Endometrial microvascular endothelial cells (primary cell): Measurements from ENCODE around the gene PPP1CC. TPM values are rescaled to one million over a fixed set of nuclear protein-coding genes. Genes with fewer than 3 reads are reported as not detected.

ENCODE experiments used
- in situ Hi-C: cut with HindIII; loops from 2 replicates; pipeline ENCODE4 v1.10.0; 2017; ENCODE audit warnings: low sequenced_read_pairs, low pct_unique_long_range_greater_than_20kb; ENCODE audit errors: inconsistent ontology term
- total RNA-seq: library from RNA; depleted of rRNA; stranded (reverse); fragments of >200 nt; gene quantifications from one replicate; pipeline ENCODE4 v1.2.3, GENCODE V29; 2015; ENCODE audit errors: inconsistent ontology term

PPP1CC gene
- total RNA-seq, 1 donor from 2014 or later, result 203 TPM

DNA sequence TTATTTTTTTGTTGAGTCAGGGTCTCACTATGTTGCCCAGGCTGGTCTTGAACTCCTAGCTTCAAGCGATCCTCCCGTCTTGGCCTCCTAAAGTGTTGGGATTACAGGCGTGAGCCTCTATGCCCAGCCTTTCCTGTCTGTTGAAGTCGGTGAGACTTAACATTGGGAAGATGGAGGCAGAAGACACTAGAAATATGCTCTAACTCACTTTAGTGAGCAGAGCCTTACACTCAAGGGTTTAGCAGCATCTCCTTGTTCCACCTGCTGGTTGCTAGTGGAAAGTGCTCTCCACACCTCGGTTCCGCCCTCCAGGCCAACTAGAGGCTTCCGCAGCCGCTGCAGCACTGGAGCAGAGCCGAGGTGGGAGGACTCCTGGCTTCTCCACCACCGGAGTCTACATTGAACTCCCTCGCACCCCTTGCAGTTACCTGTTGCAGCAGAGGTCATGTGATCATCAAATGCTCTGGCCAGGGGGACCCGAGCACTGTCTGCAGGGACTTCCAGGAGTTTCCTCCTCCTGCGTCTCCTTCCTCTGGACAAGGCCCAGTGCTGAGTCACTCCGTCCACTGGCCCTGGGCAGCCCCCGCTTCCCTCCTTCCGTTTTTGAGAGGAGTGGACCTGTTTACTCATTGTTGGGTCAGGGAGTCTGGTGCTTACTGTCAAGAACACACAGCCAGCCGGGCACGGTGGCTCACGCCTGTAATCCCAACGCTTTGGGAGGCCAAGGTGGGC is 44.4 kb downstream of the PPP1CC start:
- in situ Hi-C loops, result no loop called here

DNA sequence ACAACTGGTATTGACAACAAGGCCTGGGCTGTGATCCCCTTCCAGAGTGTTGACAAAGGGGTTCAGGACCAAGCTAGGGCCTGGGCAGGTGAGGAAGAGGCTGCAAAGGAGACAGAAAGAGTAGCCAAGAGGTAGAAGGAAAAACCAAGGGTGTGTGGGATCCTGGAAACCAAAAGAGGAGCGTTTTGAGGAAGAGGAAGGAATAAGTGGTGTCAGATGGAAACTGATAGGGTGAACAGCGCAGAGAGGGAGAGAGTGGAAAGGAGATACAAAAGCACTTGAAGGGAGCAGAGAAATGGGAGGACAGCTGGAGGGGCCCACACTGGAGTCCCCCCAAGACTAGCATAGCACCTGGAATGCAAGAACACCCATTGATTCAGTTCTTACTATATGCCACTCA is 45.5 kb downstream of the PPP1CC start:
- in situ Hi-C loops, result no loop called here

DNA sequence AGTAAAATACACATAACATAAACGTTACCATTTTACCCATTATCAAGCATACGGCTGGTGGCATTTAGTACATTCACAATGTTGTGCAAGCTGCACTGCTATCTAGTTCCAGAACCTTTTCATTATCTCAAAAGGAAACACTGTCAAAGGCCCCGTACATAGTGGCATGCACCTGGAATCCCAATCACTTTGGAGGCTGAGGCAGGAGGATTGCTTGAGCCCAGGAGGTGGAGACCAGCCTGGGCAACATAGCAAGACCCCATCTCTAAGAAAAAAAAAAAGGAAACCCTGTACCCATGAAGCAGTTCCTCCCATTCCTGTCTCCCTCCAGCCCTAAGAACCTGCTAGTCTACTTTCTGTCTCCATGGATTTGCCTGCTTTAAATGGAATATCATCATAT is 46.4 kb downstream of the PPP1CC start:
- in situ Hi-C loops, result no loop called here

DNA sequence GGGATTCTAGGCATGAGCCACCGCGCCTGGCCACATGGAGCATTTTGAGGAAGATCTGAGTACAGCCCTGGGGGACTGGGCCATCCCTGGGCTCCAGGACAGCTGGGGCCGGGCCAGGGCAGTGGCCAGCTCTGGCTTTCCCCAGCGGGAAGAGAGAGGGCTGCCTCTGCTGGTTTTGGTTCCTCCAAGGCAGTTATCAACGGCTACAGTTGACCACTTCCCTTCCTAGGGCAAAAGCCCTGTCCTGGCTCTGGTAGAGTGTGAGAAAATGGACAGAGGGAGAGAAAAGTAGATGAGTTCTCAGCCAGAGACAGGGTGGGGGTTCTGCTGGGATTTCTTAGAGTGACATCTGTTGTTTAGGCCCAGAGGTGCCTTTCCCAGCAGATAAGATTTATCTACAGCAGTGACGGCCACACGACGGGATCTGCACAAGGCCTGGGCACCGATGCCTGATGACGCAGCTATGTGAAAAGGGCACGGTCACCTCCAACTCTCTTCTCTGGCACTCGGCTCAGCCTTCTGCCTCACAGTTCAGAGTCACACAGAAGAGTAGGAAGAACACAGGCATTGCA is 48.3 kb downstream of the PPP1CC start:
- in situ Hi-C loops, result no loop called here

DNA sequence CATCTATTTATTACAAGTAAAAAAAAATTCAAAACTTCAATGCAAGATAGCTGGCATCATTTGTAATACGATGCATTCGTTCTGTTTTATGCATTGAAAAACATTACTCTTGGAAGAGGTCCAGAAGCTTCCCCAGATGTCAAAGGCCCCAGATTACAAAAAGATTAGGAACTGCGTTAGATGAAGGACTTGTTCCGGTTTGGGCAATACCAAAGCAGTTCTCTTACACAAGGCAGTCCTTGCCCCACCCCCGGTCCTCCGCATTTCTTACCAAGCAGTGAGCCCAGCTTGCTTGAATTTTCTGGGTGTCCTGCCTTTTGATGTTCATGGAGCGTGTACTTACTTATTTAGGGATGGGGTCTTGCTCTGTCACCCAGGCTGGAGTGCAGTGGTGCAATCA is 49.0 kb downstream of the PPP1CC start:
- in situ Hi-C loops, result no loop called here

DNA sequence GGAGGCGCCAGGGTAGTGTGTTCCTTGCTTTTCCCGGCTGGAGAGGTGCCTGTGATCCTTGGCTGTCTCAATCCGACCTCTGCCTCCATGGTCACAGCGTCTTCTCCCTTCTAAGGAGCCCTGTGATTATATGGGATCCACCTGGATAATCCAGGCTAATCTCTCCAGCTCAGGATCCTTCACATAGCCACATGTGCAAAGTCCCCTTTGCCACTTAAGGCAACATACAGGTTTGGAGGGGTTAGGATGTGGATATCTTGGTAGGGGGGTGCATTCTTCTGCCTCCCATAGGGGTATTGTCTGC is 52.6 kb downstream of the PPP1CC start:
- in situ Hi-C loops, result no loop called here

DNA sequence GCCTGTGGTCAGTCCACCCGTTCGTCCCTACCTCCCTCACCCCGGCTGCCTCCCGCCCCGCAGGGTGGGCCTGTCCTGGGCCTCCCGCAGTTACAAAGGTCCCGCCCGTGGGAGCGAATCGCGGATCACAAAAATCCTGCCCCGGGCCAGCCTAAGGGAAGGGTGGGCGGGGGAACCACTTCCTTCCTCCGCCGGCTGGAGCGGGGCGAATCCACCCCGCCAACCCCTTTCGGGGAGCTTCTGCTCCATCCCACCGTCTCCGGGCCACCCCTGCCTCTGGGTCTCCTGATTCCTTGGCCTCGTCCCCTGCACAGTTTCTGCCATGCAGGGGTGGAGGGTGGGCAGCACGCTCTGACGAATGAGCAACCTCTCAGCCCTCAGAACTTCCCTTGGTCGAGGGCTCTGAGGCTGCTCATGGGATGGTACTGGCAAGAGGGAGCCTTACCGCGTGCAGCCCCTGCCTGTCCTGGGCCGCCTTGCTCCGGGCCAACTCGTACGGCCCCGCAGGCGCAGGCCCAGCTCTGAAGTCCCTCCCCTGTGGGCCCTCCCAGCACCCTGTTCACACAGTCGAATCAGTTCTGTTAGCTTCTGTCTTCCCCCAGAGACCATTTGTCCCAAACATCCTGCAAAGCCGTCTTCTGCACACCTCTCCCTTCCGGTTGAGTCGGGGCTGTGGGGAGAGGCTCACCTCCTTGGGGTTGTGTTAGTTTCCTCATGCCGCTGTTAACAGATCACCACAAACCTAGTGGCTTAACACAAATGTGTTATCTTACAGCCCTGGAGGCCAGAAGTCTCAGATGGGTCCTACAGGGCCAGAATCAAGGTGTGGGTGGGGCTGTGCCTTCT is 53.2 kb downstream of the PPP1CC start:
- in situ Hi-C loops, result no loop called here

DNA sequence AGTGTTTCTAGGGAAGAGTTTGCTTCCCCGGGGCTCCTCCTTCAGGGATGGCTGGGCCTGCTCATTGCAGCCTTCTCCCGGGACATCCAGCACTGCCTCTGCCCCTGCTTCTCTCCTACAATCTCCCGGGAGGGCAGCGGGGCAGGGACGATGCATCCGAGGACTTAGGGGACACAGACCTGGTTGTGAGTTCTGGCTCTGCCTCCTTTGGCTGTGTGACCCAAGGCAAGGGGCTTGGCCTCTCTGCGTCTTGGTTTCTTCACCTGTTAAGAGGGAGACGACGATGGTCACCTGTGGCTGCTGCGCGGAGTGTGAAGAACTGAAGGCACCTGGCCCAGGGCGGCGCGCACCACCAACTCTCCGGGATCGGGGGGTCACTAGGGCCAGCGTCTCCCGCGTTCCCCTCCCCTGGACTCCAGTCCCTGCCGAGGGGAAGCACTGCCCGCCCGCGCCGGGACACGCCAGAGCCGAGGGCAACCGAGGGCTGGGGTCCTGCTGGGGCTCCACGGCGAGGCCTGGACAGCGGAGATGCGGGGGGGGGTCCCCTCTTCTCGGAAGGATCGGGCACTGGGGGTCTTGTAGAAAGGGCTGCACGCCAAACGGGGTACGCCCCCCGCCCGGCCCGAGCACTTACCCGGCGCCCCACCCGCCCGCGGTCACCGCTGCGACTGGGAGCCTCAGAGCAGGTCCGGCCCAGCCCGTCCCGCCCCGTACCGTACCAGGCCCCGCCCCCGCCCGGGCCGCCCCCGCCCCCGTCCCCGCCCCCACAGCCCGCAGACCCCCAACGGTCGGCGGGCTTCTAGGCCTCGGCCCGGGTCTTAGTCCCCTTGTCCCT is 54.0 kb downstream of the PPP1CC start, which contains the start of gene HVCN1:
TSS of gene HVCN1 (minus strand) at position 670 of the 835 bp plus-strand sequence. CDS start 5,870 bp downstream, outside the sequence.
- in situ Hi-C loops, result no loop called here

DNA sequence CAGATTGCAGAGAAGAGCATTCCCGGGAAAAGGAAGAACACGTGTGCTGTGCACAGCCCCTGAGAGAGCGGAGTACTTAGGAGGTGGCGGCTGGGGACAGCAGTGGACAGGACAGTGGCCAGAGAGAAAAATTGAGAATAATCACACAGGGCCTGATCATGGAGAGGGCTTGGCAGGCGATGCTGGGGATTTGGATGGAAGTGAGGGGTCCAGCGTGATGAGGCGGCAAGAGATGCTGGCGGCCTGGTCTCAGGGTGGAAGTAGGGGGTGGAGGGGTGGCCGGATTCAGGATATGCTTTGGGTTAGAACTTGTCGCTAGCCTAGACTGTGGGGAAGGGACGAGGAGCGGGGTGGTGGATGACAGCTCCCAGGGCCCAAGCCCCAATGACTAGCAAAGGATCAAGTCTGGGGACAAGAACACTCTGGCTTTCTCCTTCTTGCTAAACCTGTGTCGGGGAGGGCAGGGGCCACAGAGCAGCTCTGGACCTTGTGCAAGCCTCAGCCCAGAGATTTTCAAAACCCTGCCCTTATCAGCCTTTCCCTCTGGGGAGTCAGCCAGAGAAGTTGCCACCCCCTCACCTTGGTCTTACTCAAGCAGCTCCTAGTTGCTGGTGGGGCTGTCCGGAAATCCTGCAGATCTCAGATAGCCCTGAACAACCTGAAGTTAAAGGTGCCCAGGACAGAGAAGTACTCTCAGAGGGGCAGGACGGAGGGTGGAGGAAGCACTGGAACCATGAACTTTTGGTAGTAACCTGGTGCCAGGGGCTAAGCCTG is 55.1 kb downstream of the PPP1CC start:
- in situ Hi-C loops, result no loop called here

DNA sequence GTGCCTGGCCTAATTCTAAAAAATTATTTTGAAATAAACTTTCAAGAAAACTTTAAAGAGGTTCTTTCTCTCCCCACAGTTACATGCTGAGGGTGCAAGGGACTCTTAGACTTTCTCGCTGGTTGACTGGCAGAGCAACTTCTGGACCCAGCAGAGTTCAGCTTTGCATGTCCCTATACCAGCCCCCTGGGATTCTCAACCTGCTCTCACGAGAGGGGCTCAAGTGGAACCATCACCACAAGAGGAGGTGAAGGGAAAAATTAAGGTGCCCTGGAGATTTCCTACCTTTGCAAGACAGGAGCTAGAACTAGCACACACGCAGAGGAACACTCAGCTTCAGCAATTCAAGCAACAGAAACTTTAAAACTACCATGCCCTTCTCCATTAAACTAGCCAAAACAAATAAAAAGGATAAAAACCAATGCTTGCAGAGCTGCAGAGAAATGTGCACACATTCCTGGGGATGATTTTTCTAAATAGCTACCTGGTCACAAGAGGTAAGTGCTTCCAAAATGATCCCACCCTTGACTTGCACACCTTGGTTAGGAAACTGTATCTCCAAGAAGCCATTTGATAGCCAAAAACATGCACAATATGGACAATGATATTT is 56.3 kb downstream of the PPP1CC start:
- in situ Hi-C loops, result no loop called here

DNA sequence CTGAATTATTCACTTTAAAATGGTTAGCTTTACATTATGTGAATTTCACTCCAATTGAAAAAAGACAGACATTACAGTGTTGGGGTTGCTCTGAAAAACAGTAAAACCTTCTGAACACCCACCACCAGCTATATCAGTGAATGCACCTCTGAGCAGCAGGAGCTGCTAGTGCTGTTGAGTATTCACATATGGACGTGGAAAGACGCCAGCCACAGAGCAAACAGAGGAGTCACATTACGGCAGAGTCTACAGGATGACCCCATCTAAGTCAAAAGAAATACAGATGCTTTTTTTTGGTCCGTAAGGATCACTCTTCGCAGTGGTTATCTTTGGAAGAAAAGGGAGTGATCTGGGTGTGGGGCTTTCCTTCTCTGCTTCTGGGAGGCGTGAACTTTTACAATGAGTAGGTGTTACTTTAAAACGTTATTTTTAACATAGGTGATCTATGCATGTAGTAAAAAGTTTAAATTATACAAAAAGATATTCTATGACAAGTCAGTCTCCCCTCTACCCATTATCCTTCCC is 58.3 kb downstream of the PPP1CC start:
- in situ Hi-C loops, result no loop called here

DNA sequence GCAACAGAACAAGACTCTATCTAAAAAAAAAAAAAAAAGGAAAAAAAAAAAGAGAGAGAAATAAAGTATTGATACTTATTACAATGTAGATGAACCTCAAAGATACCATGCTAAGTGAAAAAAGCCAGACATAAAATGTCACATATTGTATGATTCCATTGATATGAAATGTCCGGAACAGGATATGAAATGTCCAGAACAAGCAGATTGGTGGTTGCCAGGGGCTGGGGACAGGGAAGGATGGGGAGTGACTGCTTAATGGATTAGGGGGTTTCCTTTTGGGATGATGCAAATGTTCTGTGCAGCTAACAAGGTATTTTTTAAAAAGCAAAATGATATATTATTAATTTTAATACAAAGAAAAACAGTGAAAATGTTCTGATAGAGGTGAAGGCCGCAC is 58.8 kb downstream of the PPP1CC start:
- in situ Hi-C loops, result no loop called here

DNA sequence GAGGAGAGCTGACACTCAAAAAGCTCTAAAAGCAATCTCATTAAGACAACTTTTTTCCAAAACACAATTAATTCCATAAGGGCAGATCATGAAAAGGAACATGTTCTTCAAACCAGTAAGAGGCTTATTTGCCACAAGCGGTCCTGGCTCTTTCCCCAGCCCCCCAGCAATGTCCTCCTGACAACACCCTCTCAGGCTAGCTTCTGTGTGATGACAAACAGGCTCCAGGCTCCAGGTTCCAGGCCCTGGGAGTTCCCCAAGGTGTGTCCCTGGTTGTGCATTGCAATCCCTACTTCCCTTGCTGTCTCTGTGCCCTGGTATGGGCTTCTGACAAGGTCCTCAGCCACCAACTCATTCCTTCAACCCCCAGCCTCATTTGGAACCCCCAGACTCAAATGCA is 62.7 kb downstream of the PPP1CC start:
- in situ Hi-C loops, result no loop called here

DNA sequence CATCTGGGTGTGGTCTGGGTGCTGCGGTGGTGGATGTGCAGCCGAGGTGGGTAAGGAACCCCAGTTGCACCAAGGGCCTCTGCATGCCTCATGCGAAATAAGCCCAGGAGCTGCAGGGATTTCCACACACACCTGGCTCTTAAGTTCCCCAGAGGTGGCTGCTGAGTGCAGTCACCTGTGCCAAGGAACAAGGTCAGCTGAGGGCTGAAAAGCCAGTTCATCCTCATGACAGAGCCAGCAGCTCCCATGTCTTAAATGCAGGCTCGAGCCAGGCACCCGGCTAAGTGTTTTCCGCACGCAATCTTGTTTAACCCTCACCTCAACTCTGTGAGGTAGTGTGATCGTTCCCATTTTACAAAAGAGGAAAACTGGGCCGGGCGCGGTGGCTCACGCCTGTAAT is 63.5 kb downstream of the PPP1CC start:
- in situ Hi-C loops, result no loop called here

DNA sequence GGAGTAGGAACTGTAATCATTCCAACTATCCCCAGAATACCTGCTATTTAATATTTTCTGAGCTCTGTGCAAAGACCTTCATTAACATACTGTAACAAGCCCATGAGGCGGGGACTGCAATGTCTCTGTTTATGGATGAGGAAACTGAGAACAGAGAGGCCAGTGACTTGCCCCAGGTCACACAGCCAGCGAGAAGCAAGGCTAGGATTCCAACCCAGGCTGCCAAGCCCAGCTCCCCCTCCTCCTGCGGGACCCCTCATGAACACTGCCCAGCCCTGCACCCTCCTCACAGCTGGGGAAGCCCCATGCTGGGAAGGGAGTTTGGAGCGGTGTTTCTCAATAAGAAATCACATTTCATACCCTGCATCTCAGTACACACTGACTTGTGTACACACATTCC is 64.7 kb downstream of the PPP1CC start:
- in situ Hi-C loops, result no loop called here

DNA sequence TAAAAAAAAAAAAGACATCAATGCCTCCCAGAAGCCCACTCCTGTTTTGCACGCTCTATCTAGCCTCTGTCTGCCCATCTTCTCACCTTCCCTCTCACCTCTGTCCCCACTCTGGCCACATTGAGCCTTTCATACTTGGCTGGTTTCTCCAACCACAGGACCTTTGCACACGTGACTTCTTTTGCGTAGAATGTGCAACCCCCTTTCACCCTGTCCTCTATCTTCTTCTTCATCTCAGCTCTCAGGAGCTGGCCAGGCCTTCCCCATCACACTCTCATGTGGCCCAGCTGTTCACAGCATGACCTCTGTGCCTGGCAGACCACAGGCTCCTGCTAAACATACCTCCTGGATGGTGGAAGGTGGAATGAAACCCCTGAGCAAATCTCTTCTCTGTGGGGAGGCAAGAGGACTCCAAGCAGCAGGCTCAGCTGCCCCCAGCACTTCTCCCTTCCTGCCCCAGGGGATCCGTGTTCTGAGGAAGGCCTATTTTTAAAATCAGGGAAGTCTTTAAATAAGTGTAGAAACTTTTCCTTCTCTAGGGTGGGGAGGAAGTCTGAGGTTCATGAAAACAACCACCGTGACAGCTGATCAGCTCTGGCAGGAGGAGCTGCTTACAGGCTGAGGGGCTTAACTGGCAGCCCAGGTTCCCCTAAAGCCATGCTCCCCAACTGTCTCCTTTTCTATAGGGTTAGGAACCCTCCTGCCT is 65.3 kb downstream of the PPP1CC start:
- in situ Hi-C loops, result no loop called here

DNA sequence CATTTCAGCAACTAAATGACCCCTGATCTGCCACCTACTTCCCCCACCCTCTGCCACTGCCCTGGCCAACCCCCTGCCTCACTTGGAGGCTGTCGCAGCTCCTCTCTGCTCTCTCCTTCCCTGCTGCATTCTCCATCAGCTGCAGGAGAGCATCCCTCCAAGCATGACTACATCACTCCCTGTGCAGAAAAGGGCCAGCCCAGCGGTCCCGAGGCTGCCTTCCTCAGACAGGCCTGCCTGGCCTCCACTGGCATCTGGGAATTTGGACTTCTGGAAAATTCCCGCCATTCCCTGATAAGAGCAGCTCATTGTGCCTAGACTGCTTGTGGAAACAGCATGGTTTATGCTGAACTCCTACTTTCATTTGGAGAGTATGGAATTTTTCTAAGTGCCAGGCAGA is 66.5 kb downstream of the PPP1CC start:
- in situ Hi-C loops, result no loop called here
